ENCODE results near the gene SHD. TPM values are rescaled to one million over a fixed set of nuclear protein-coding genes. Genes with fewer than 3 reads are reported as not detected.
"Not testable (repeated sequence)": the region's sequence is repeated elsewhere in the genome, so short reads cannot be mapped to it uniquely, and the experiment has no call there.

Gene SHD
- total RNA-seq, 1 experiment from 2014 or later = 2.0 TPM

- Histone ChIP-seq H3K4me1 (ENCODE audit: control insufficient read depth in 1 of 2, insufficient read depth in 2 of 2, low read length in 2 of 2) (peaks cover 12 to 38% of the 10 kb centered on the region in 2 experiments; a peak in 3 of 4 replicates), H4K20me1 (ENCODE audit: insufficient read depth) (no peaks in the 10 kb centered on the region), H3K4me3 (replicated peaks in 1 of 2; ENCODE audit: low read depth in 1 of 2, low read length in 2 of 2) (peak overlapping the region; percentile 16 to 35; a peak in 3 of 4 replicates), H3K9me2 (ENCODE audit: insufficient read depth) (no peaks in the 10 kb centered on the region), H3K27ac (ENCODE audit: low read depth, low read length) (no peak overlapping the region), H3K9ac (ENCODE audit: low read length) (no peak overlapping the region), H2AFZ (ENCODE audit: low read depth, low read length, poor library complexity, severe bottlenecking) (peak overlapping the region; percentile 61), H3K36me3 (ENCODE audit: control insufficient read depth in 1 of 2, insufficient read depth in 2 of 2, low read length in 2 of 2) (no peaks in the 10 kb centered on the region), H3K9me3 (ENCODE audit: control insufficient read depth in 1 of 2, insufficient read depth in 1 of 2, low read depth in 1 of 2, low read length in 2 of 2) (no peaks in the 10 kb centered on the region), H3K27me3 (ENCODE audit: insufficient read depth, low read length) (no peaks in the 10 kb centered on the region), H3K79me2 (ENCODE audit: insufficient read depth, low read length) (no peaks in the 10 kb centered on the region), H3K4me2 (ENCODE audit: low read length) (peak overlapping the region; percentile 63)
- ChIA-PET RAD21 (ENCODE audit: low non-redundant PET in 1 of 2, low total read pairs in 2 of 2, uncharacterized antibody in 2 of 2, unreplicated experiment in 2 of 2) (no interaction called here), CTCF (interaction anchor here (1.4 kb wide), 1 partner anchor 17 kb away, joined by 6 read pairs; no protein-coding TSS in a partner anchor), POLR2A (interaction anchor here (0.5 kb wide), 1 partner anchor 562 kb away, joined by 3 read pairs; no protein-coding TSS in a partner anchor)
- ATAC-seq = peak; percentile 83
- DNase-seq (ENCODE audit: low read depth, low spot score) = peak; percentile 77
- BruUV-seq (replicated peaks) = no TSS peak
- intact Hi-C loops (cut with micrococcal nuclease) = no loop called here
- TF ChIP-seq SP1 (IDR thresholded peaks at IDR 0.05; ENCODE audit: low read depth) (peak; percentile 61), CTCF (IDR thresholded peaks at IDR 0.05 in 2 of 3, conservative IDR thresholded peaks at IDR 0.05 in 1 of 3; ENCODE audit: borderline replicate concordance in 1 of 3, insufficient read depth in 1 of 3, low read depth in 2 of 3, low read length in 2 of 3) (no peak)
Observed at GRCh38 chr19:4284176-4284958, 5.3 kb downstream of the SHD start.

- ATAC-seq = no peak
- no peak for DNase-seq (ENCODE audit: low read depth, low spot score)
- no TSS peak for BruUV-seq (replicated peaks)
- CTCF ChIA-PET = interaction anchor here (1.4 kb wide), 1 partner anchor 18 kb away, joined by 6 read pairs; no protein-coding TSS in a partner anchor
- H3K27ac ChIP-seq (ENCODE audit: low read depth, low read length) = no peak overlapping the region
- no peak for TF ChIP-seq SRF (IDR thresholded peaks at IDR 0.05; ENCODE audit: low read depth)
- H4K20me1 ChIP-seq (ENCODE audit: insufficient read depth) = no peaks in the 10 kb centered on the region
- peak overlapping the region; percentile 63 for H3K4me2 ChIP-seq (ENCODE audit: low read length)
- intact Hi-C loops (cut with micrococcal nuclease) = no loop called here
- peak overlapping the region; percentile 6 for H2AFZ ChIP-seq (ENCODE audit: low read depth, low read length, poor library complexity, severe bottlenecking)
- H3K27me3 ChIP-seq (ENCODE audit: insufficient read depth, low read length) = no peaks in the 10 kb centered on the region
- H3K36me3 ChIP-seq (ENCODE audit: control insufficient read depth in 1 of 2, insufficient read depth in 2 of 2, low read length in 2 of 2) = no peaks in the 10 kb centered on the region
- no peaks in the 10 kb centered on the region for H3K79me2 ChIP-seq (ENCODE audit: insufficient read depth, low read length)
- H3K9me3 ChIP-seq (ENCODE audit: control insufficient read depth in 1 of 2, insufficient read depth in 1 of 2, low read depth in 1 of 2, low read length in 2 of 2) = no peaks in the 10 kb centered on the region
- RAD21 ChIA-PET (ENCODE audit: low non-redundant PET in 1 of 2, low total read pairs in 2 of 2, uncharacterized antibody in 2 of 2, unreplicated experiment in 2 of 2) = no interaction called here
- peaks cover 12 to 38% of the 10 kb centered on the region in 2 experiments; a peak in 3 of 4 replicates for H3K4me1 ChIP-seq (ENCODE audit: control insufficient read depth in 1 of 2, insufficient read depth in 2 of 2, low read length in 2 of 2)
- no peaks in the 10 kb centered on the region for H3K9me2 ChIP-seq (ENCODE audit: insufficient read depth)
- H3K4me3 ChIP-seq (replicated peaks in 1 of 2; ENCODE audit: low read depth in 1 of 2, low read length in 2 of 2) = peak overlapping the region; percentile 16 to 35; a peak in 3 of 4 replicates
- POLR2A ChIA-PET = no interaction called here
- no peak overlapping the region for H3K9ac ChIP-seq (ENCODE audit: low read length)
Observed at GRCh38 chr19:4284974-4285373, 5.9 kb downstream of the SHD start.

GRCh38 chr19:4286141-4286540 lies 7.1 kb downstream of the SHD start:
- intact Hi-C loops (cut with micrococcal nuclease); H3K27me3 ChIP-seq (ENCODE audit: insufficient read depth, low read length); H3K9me3 ChIP-seq (ENCODE audit: control insufficient read depth in 1 of 2, insufficient read depth in 1 of 2, low read depth in 1 of 2, low read length in 2 of 2); DNase-seq (ENCODE audit: low read depth, low spot score); H2AFZ ChIP-seq (ENCODE audit: low read depth, low read length, poor library complexity, severe bottlenecking); BruUV-seq (replicated peaks); POLR2A ChIA-PET; H3K9ac ChIP-seq (ENCODE audit: low read length); CTCF ChIA-PET; H4K20me1 ChIP-seq (ENCODE audit: insufficient read depth); RAD21 ChIA-PET (ENCODE audit: low non-redundant PET in 1 of 2, low total read pairs in 2 of 2, uncharacterized antibody in 2 of 2, unreplicated experiment in 2 of 2); H3K9me2 ChIP-seq (ENCODE audit: insufficient read depth); H3K27ac ChIP-seq (ENCODE audit: low read depth, low read length); H3K36me3 ChIP-seq (ENCODE audit: control insufficient read depth in 1 of 2, insufficient read depth in 2 of 2, low read length in 2 of 2); H3K4me3 ChIP-seq (replicated peaks in 1 of 2; ENCODE audit: low read depth in 1 of 2, low read length in 2 of 2); ATAC-seq; H3K4me2 ChIP-seq (ENCODE audit: low read length); H3K79me2 ChIP-seq (ENCODE audit: insufficient read depth, low read length): not testable (repeated sequence)
- H3K4me1 ChIP-seq (ENCODE audit: control insufficient read depth in 1 of 2, insufficient read depth in 2 of 2, low read length in 2 of 2) = peaks cover 12 to 28% of the 10 kb centered on the region in 2 experiments; a peak in 3 of 4 replicates

Data from HCT116 (cell line).